Activated CD8-positive, alpha-beta memory T cell treated with anti-CD3 and anti-CD28 coated beads, Interleukin-2, amount 50 U/mL, for 4 hours (primary cell): ENCODE data around the gene EPB41L4A.
A peak's percentile ranks its signal among the peaks of the same experiment; 100 is the strongest.

Source experiments
- DNase-seq: peaks from one replicate; pipeline ENCODE4 v3.0.0-alpha.2; 2020

The EPB41L4A gene

GRCh38 chr5:112201141-112201540 lies 217.9 kb downstream of the EPB41L4A start:
- no peak for DNase-seq

- no peak for DNase-seq
These were observed 218.9 kb downstream of the EPB41L4A start for GRCh38 chr5:112200131-112200530.

GRCh38 chr5:112196584-112196983 lies 222.5 kb downstream of the EPB41L4A start:
- DNase-seq = no peak

- no peak for DNase-seq
These were observed 223.2 kb downstream of the EPB41L4A start for GRCh38 chr5:112195924-112196323.

GRCh38 chr5:112192866-112193265 lies 226.2 kb downstream of the EPB41L4A start:
- no peak for DNase-seq

GRCh38 chr5:112192072-112192471 lies 227.0 kb downstream of the EPB41L4A start:
- no peak for DNase-seq

GRCh38 chr5:112189391-112189790 lies 229.7 kb downstream of the EPB41L4A start:
- DNase-seq = no peak

- DNase-seq = no peak
These were observed 232.6 kb downstream of the EPB41L4A start for GRCh38 chr5:112186401-112186990.

- DNase-seq = no peak
These were observed 235.2 kb downstream of the EPB41L4A start for GRCh38 chr5:112183874-112184273.

GRCh38 chr5:112183103-112183711 lies 235.9 kb downstream of the EPB41L4A start:
- DNase-seq = no peak

GRCh38 chr5:112179290-112179689 lies 239.8 kb downstream of the EPB41L4A start:
- no peak for DNase-seq

GRCh38 chr5:112174959-112175594 lies 244.0 kb downstream of the EPB41L4A start:
- no peak for DNase-seq

GRCh38 chr5:112165897-112166737 lies 253.0 kb downstream of the EPB41L4A start:
- DNase-seq = no peak

GRCh38 chr5:112165399-112165798 lies 253.7 kb downstream of the EPB41L4A start:
- no peak for DNase-seq

GRCh38 chr5:112163435-112163834 lies 255.6 kb downstream of the EPB41L4A start:
- no peak for DNase-seq

GRCh38 chr5:112161392-112161748 lies 257.7 kb downstream of the EPB41L4A start:
- no peak for DNase-seq

- DNase-seq = peak; percentile 90
These were observed 258.3 kb downstream of the EPB41L4A start for GRCh38 chr5:112160652-112161391.

GRCh38 chr5:112159435-112159834 lies 259.6 kb downstream of the EPB41L4A start:
- DNase-seq = no peak

- DNase-seq = no peak
These were observed 262.9 kb downstream of the EPB41L4A start for GRCh38 chr5:112156211-112156610.

- no peak for DNase-seq
These were observed 264.0 kb downstream of the EPB41L4A start for GRCh38 chr5:112154940-112155686.

- no peak for DNase-seq
These were observed 269.4 kb downstream of the EPB41L4A start for GRCh38 chr5:112149727-112150126.
